ENCODE measurements around the gene PCDHGA1. TPM values are rescaled to one million over a fixed set of nuclear protein-coding genes. Genes with fewer than 3 reads are reported as not detected.
A peak's percentile ranks its signal among the peaks of the same experiment; 100 is the strongest.

PCDHGA1 gene
- total RNA-seq, 1 experiment from 2014 or later = 2.2 TPM

DNA sequence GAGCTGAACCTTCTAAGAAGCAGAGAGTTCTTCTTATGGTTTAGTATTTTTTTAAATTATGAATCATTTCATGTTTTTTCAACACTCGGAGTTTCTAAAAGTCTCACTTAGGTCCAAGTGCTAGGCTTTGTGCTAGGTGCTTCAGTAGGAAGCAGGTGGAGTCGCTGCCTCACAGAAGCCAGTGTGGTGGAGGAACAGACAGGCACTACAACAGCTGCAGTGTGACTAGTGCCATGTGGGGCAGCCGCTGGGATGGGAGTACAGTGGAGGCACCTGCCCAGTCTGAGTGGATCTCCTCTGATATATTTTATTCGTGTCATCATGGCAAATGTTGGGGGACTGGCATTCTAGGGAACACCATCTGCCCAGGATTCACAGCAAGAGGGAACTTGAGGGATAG lies 173.9 kb downstream of the PCDHGA1 start:
- Histone ChIP-seq H3K4me3 (ENCODE audit: low read depth, low read length, poor library complexity, severe bottlenecking) (no peak overlapping the region), H3K27ac (ENCODE audit: low read depth, low read length, poor library complexity, severe bottlenecking) (peak overlapping the region; percentile 23), H3K9me3 (ENCODE audit: low read depth, low read length, poor library complexity, severe bottlenecking) (no peaks in the 10 kb centered on the region), H3K36me3 (ENCODE audit: insufficient read depth, low read length, poor library complexity, severe bottlenecking) (peaks cover 21% of the 10 kb centered on the region), H3K4me1 (ENCODE audit: insufficient read depth, low read length, poor library complexity, severe bottlenecking) (peaks cover 27% of the 10 kb centered on the region), H3K27me3 (replicated peaks; ENCODE audit: insufficient read depth, low read depth, low read length, poor library complexity) (no peaks in the 10 kb centered on the region)
- ChIA-PET CTCF (no interaction called here), POLR2A (ENCODE audit: low non-redundant PET) (no interaction called here)
- intact Hi-C loops (cut with micrococcal nuclease; ENCODE audit: unreplicated experiment) = no loop called here
- TF ChIP-seq EZH2 (IDR thresholded peaks at IDR 0.05; ENCODE audit: borderline replicate concordance, low read depth, low read length, poor library complexity, severe bottlenecking) = no peak
- TF ChIP-seq, protein P1, sequence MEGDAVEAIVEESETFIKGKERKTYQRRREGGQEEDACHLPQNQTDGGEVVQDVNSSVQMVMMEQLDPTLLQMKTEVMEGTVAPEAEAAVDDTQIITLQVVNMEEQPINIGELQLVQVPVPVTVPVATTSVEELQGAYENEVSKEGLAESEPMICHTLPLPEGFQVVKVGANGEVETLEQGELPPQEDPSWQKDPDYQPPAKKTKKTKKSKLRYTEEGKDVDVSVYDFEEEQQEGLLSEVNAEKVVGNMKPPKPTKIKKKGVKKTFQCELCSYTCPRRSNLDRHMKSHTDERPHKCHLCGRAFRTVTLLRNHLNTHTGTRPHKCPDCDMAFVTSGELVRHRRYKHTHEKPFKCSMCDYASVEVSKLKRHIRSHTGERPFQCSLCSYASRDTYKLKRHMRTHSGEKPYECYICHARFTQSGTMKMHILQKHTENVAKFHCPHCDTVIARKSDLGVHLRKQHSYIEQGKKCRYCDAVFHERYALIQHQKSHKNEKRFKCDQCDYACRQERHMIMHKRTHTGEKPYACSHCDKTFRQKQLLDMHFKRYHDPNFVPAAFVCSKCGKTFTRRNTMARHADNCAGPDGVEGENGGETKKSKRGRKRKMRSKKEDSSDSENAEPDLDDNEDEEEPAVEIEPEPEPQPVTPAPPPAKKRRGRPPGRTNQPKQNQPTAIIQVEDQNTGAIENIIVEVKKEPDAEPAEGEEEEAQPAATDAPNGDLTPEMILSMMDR (conservative IDR thresholded peaks at IDR 0.05; ENCODE audit: low read depth, low read length) = no peak
- no peak for DNase-seq (ENCODE audit: low spot score)
- BruUV-seq (replicated peaks) = no TSS peak

DNA sequence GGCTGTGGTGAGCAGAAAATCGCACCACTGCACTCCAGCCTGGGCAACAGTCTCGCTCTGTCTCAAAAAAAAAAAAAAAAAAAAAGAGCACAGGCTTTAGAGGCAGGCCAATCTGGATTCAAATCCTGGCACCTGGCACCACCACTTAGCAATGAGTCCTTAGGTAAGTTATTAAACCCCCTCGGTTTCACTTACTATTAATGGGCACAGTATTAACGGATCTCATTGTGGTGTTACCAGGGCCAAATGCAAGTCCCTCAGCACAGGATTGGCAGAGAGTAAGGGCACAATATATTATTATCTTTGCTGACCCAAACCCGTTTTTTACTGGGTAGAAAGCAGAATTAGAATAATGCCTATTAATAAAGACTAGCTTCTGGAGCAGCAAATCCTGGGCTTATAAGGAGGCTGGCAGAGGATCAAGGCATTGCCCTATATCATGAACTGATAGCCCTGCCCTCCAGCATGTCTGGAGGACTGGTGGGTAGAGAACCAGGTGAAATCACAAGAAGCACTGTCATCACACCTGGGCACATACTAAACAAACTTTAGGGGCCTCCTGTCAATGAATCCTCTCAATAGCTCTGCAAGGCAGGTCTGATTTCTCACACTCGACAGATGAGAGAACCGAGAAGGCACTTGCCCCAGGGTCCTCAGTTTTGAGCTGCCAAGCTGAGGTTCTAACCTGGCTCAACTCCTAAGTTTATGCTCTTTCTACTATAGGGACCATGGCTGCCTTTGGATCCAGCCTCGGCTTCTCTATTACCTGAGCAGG lies 176.3 kb downstream of the PCDHGA1 start:
- intact Hi-C loops (cut with micrococcal nuclease; ENCODE audit: unreplicated experiment) = no loop called here
- ChIA-PET POLR2A (ENCODE audit: low non-redundant PET) (no interaction called here), CTCF (no interaction called here)
- H3K36me3 ChIP-seq (ENCODE audit: insufficient read depth, low read length, poor library complexity, severe bottlenecking) = peaks cover 30% of the 10 kb centered on the region
- no peak for DNase-seq (ENCODE audit: low spot score)
- no peaks in the 10 kb centered on the region for H3K27me3 ChIP-seq (replicated peaks; ENCODE audit: insufficient read depth, low read depth, low read length, poor library complexity)
- peak overlapping the region; percentile 85 for H3K27ac ChIP-seq (ENCODE audit: low read depth, low read length, poor library complexity, severe bottlenecking)
- BruUV-seq (replicated peaks) = no TSS peak
- H3K9me3 ChIP-seq (ENCODE audit: low read depth, low read length, poor library complexity, severe bottlenecking) = no peaks in the 10 kb centered on the region
- peaks cover 35% of the 10 kb centered on the region for H3K4me1 ChIP-seq (ENCODE audit: insufficient read depth, low read length, poor library complexity, severe bottlenecking)
- H3K4me3 ChIP-seq (ENCODE audit: low read depth, low read length, poor library complexity, severe bottlenecking) = no peak overlapping the region
- TF ChIP-seq, protein P1 (conservative IDR thresholded peaks at IDR 0.05; ENCODE audit: low read depth, low read length) = no peak
- TF ChIP-seq EZH2 (IDR thresholded peaks at IDR 0.05; ENCODE audit: borderline replicate concordance, low read depth, low read length, poor library complexity, severe bottlenecking) = no peak

- no peak for DNase-seq (ENCODE audit: low spot score)
- no peak for TF ChIP-seq EZH2 (IDR thresholded peaks at IDR 0.05; ENCODE audit: borderline replicate concordance, low read depth, low read length, poor library complexity, severe bottlenecking)
- TF ChIP-seq, protein P1 (conservative IDR thresholded peaks at IDR 0.05; ENCODE audit: low read depth, low read length) = no peak
- intact Hi-C loops (cut with micrococcal nuclease; ENCODE audit: unreplicated experiment) = no loop called here
- no TSS peak for BruUV-seq (replicated peaks)
- Histone ChIP-seq H3K9me3 (ENCODE audit: low read depth, low read length, poor library complexity, severe bottlenecking) (no peaks in the 10 kb centered on the region), H3K4me3 (ENCODE audit: low read depth, low read length, poor library complexity, severe bottlenecking) (no peak overlapping the region), H3K4me1 (ENCODE audit: insufficient read depth, low read length, poor library complexity, severe bottlenecking) (peaks cover 36% of the 10 kb centered on the region), H3K27ac (ENCODE audit: low read depth, low read length, poor library complexity, severe bottlenecking) (peak overlapping the region; percentile 85), H3K36me3 (ENCODE audit: insufficient read depth, low read length, poor library complexity, severe bottlenecking) (peaks cover 36% of the 10 kb centered on the region), H3K27me3 (replicated peaks; ENCODE audit: insufficient read depth, low read depth, low read length, poor library complexity) (no peaks in the 10 kb centered on the region)
- CTCF ChIA-PET = interaction anchor here (1.0 kb wide), 1 partner anchor 284 kb away, joined by 3 read pairs; the partner anchor contains the start of gene PCDHB14
- POLR2A ChIA-PET (ENCODE audit: low non-redundant PET) = no interaction called here
These were observed 177.2 kb downstream of the PCDHGA1 start for GRCh38 chr5:141507387-141508091.

All from A673 (cell line).